Endometrial microvascular endothelial cells (primary cell): ENCODE data around the gene PLPPR3. TPM values are rescaled to one million over a fixed set of nuclear protein-coding genes. Genes with fewer than 3 reads are reported as not detected.

Experiments
- in situ Hi-C: cut with HindIII; loops from 2 replicates; pipeline ENCODE4 v1.10.0; 2017; ENCODE audit warnings: low sequenced_read_pairs, low pct_unique_long_range_greater_than_20kb; ENCODE audit errors: inconsistent ontology term
- total RNA-seq: library from RNA; depleted of rRNA; stranded (reverse); fragments of >200 nt; gene quantifications from one replicate; pipeline ENCODE4 v1.2.3, GENCODE V29; 2015; ENCODE audit errors: inconsistent ontology term

PLPPR3 gene
- total RNA-seq, 1 donor from 2014 or later, result 1.5 TPM

DNA sequence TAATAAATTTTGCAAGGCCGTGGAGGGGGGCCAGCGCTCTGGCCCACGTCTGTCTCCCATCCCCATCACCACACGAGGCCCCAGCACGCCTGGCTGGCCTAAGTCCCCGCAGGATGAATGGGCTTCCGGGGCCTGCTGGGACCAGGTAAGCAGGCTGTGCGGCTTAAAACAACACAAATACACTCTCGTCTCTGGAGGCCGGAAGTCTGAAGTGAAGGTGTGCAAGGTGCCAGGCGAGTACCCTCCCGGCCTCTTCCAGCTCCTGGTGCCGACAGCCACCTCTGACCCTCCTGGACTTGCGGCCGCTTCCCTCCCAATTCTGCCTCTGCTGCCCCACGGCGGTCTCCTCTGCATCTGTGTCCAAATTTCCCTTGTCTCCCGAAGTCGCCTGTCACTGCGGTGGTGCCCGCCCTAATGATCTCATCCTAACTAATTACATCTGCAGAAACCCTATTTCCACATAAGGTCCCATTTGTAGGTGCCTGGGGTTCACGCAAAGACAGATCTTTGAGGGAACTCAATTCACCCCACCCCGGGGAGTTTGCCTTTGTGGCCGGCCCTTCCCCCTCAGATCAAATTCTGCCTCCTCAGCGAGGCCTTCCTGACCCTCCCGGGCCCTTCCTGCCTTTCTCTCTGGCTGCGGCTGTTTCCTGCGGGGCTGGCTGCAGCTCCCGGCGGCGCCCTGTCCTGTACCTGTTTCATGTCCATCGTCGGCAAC lies 32.6 kb downstream of the PLPPR3 start:
- in situ Hi-C loops, result no loop called here

- in situ Hi-C loops, result no loop called here
Measured at GRCh38 chr19:788686-788982, 33.1 kb downstream of the PLPPR3 start.

- in situ Hi-C loops, result no loop called here
Measured at GRCh38 chr19:787536-787935, 34.2 kb downstream of the PLPPR3 start.

DNA sequence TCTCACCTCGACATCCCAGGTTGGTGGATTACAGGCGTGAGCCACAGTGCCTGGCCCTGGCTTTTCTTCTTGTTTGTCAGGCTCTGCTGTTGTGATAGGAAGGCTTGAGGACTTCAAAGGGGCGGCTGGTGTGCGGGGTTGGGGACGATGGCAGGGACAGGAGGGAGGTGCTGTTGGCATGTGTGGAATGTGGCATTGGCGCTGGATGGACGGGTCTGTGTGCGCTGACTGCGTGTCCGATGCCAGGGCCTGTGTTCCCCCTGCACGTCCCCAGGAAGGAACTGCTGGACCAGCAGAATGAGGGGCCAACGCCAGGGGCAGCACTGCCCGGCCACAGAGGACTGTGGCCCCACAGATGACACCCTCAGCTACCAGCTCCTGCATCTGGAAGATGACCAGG lies 37.2 kb downstream of the PLPPR3 start:
- in situ Hi-C loops, result no loop called here

GRCh38 chr19:782878-783668 lies 38.7 kb downstream of the PLPPR3 start:
- in situ Hi-C loops, result no loop called here

GRCh38 chr19:782185-782877 lies 39.4 kb downstream of the PLPPR3 start:
- in situ Hi-C loops, result no loop called here

DNA sequence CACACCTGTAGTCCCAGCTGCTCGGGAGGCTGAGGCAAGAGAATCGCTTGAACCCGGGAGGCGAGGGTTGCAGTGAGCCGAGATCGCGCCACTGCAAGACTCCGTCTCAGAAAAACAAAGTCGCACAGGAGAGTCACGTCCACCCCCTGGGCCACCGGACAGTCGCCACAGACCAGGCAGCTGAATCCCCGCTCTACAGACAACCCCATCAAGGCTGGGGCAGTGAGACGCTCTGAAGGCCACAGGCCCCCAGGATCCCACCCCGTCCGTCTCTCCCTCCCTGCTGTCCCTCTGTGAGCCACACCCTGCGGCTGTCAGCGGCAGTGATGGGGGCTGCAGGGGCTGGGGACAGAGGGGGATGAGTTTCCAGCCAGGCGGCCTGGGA lies 40.0 kb downstream of the PLPPR3 start:
- in situ Hi-C loops, result no loop called here

DNA sequence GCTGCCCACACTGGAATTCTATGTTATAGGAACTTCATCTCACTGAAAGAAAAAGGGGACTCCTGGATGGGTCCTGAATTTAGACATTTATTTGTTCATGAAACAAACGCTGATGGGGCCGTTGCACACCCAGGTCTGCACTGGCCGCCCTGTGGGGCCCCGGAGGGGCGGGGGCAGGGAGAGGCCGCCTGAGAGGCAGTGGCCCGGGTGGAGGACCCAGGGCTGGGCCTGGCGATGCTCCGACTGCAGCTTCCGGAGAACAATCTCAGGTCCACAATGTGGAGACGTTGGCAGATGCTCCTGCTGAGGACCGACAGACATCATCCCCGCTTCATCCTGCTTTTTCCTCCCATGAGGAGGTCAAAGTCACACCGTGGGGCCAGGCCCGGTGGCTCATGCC lies 40.8 kb downstream of the PLPPR3 start:
- in situ Hi-C loops, result no loop called here

GRCh38 chr19:778910-779653 lies 42.7 kb downstream of the PLPPR3 start:
- in situ Hi-C loops, result no loop called here

GRCh38 chr19:776549-776948 lies 45.2 kb downstream of the PLPPR3 start:
- in situ Hi-C loops, result no loop called here

DNA sequence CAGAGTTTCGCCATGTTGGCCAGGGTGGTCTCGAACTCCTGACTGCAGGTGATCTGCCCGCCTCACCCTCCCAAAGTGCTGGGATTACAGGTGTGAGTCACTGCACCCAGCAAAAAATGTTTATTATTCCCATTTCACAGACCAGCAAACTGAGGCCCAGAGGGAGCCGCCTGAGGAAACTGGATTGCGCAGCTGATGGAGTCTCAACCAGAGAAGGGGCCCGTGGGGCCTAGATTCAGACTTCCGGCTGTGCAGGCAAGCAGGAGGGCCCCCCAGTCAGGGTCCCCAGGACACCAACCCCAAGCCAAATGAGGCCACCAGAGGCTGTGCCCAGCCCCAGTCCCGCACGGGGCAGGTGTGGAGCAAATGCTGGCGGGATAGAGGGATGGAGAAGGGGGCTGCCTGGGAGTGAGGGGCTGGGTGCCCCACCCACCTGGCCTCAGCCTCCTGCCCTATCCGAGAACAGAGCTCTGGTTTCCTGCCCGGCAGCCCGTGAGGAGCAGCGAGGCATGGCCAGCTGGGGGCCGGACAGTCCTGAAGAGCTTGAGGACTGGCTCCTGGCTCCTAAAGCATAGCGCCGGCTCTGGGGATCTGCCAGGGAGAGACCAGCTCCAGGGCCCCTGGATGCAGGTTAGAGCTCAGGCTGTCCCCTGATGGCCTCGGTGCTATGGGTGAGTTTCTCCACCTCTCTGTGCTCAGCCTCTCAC lies 48.9 kb downstream of the PLPPR3 start:
- in situ Hi-C loops, result no loop called here

DNA sequence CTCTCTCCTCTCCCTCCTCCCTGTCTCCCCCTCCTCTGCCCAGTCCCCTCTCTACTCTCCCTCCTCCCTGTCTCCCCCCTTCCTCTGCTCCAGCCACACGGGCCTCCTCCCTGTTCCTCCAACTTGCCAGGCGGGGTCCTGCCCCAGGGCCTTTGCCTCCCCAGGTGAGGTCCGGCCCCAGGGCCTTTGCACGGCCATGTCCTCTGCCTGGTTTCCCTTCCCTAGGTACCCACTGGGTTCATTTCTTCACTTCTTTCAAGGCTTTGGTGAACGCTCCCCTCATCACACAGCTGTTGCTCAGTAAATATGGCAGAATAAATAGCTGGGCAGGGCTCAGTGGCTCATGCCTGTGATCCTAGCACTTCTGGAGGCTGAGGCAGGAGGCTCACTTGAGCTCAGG lies 49.7 kb downstream of the PLPPR3 start:
- in situ Hi-C loops, result no loop called here

- in situ Hi-C loops, result no loop called here
Measured at GRCh38 chr19:771332-771785, 50.4 kb downstream of the PLPPR3 start.

GRCh38 chr19:769616-770015 lies 52.1 kb downstream of the PLPPR3 start:
- in situ Hi-C loops, result no loop called here

GRCh38 chr19:768424-768823 lies 53.3 kb downstream of the PLPPR3 start:
- in situ Hi-C loops, result no loop called here

DNA sequence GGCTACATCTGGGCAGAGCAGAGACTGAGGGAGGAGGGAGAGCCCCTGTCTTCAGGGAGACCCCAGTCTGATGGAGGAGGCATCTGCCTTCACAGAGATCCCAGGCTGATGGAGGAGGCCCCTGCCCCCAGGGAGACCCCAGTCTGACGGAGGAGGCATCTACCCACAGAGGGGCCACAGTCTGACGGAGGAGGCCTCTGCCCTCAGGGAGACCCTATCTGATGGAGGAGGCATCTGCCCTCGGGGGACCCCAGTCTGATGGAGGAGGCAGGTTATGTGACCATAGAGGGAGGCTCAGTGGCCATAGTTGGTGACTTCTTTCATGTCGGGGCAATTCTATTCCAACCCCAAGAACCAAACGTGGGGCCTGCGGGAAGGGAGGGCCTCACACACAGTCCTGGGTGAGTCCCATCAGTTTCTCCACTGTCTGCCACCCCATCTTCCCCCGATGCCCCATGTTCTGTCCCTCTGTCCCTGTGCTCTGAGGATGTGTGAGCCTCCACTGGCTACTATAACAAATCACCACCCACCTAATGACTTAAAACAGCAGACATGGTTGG lies 56.5 kb downstream of the PLPPR3 start:
- in situ Hi-C loops, result no loop called here

GRCh38 chr19:764301-764700 lies 57.5 kb downstream of the PLPPR3 start:
- in situ Hi-C loops, result no loop called here

- in situ Hi-C loops, result no loop called here
Measured at GRCh38 chr19:763869-764268, 57.9 kb downstream of the PLPPR3 start.
